Chondrocyte (in vitro differentiated cells): ENCODE measurements around the gene RBPMS2. TPM values are rescaled to one million over a fixed set of nuclear protein-coding genes. Genes with fewer than 3 reads are reported as not detected.
"Not testable (repeated sequence)": the region's sequence is repeated elsewhere in the genome, so short reads cannot be mapped to it uniquely, and the experiment has no call there.

ENCODE experiments used
- DNase-seq: peaks from one replicate; pipeline ENCODE4 v3.0.0; 2021; ENCODE audit warnings: mixed read lengths, low spot score
- H3K27ac Mint-ChIP-seq: one replicate; pipeline ENCODE4 v1.8.0; 2021; ENCODE audit warnings: mild to moderate bottlenecking, moderate library complexity, mixed read lengths; ENCODE audit not compliant: unreplicated experiment
- H3K27me3 Mint-ChIP-seq: 2 replicates; pipeline ENCODE4 v1.8.0; 2021; ENCODE audit warnings: low read depth, mixed read lengths
- H3K36me3 Mint-ChIP-seq: 2 replicates; pipeline ENCODE4 v1.8.0; 2021; ENCODE audit warnings: low read depth, mixed read lengths
- H3K4me1 Mint-ChIP-seq: 2 replicates; pipeline ENCODE4 v1.8.0; 2021; ENCODE audit warnings: low read depth, mild to moderate bottlenecking, mixed read lengths
- H3K4me3 Mint-ChIP-seq: one replicate; pipeline ENCODE4 v1.8.0; 2021; ENCODE audit warnings: mild to moderate bottlenecking, moderate library complexity, mixed read lengths; ENCODE audit not compliant: unreplicated experiment
- H3K9me3 Mint-ChIP-seq: 2 replicates; pipeline ENCODE4 v1.8.0; 2021; ENCODE audit warnings: low read depth, mixed read lengths
- CTCF ChIP-seq: fragments of 200-600 bp; sonication (generic); IDR thresholded peaks from 2 replicates; pipeline ENCODE4 v1.5.0; 2021; ENCODE audit warnings: antibody characterized with exemption, mild to moderate bottlenecking, moderate library complexity
- total RNA-seq: library from RNA; stranded (reverse); gene quantifications from 3 replicates; pipeline ENCODE4 v1.2.1, GENCODE V29; 2021

RBPMS2 gene
- total RNA-seq, 1 donor from 2014 or later, result 4.7 TPM

GRCh38 chr15:64807051-64807749, 31.8 kb upstream of the RBPMS2 start:
- Mint-ChIP-seq H3K36me3 (peaks cover 2% of the 10 kb centered on the region), H3K4me3 (no peak overlapping the region), H3K4me1 (peaks cover 3% of the 10 kb centered on the region), H3K27me3 (peaks cover 7% of the 10 kb centered on the region), H3K27ac (no peak overlapping the region), H3K9me3 (no peaks in the 10 kb centered on the region)
- DNase-seq, result no peak
- no peak for TF ChIP-seq CTCF

DNA sequence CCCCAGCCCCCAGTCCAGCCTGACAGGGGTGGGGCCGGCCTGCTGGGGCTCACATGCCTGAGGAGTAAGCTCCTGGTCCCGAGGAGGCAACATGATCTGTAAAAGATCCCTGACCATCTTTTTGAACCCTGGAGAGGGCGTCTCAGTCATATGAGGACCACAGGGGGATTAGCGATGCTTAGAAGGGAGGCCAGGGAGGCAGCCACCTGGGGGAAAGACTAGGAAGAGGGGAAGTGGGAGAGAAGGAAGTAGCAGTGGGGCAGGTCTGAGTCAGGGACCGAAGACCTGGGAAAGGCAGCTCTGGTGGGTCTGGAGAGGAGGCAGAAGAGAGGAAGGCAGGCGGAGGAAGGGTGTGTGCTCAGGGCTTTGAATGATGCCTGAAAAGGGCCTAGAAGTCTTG, 31.1 kb upstream of the RBPMS2 start:
- Mint-ChIP-seq H3K27me3 (peaks cover 7% of the 10 kb centered on the region), H3K36me3 (peaks cover 2% of the 10 kb centered on the region), H3K9me3 (no peaks in the 10 kb centered on the region), H3K27ac (no peak overlapping the region), H3K4me1 (peaks cover 3% of the 10 kb centered on the region), H3K4me3 (no peak overlapping the region)
- TF ChIP-seq CTCF, result no peak
- DNase-seq, result no peak

GRCh38 chr15:64804619-64805018, 29.2 kb upstream of the RBPMS2 start:
- no peaks in the 10 kb centered on the region for H3K4me1 Mint-ChIP-seq
- TF ChIP-seq CTCF, result no peak
- no peak overlapping the region for H3K27ac Mint-ChIP-seq
- DNase-seq, result no peak
- H3K9me3 Mint-ChIP-seq, result no peaks in the 10 kb centered on the region
- peaks cover 7% of the 10 kb centered on the region for H3K27me3 Mint-ChIP-seq
- peaks cover 2% of the 10 kb centered on the region for H3K36me3 Mint-ChIP-seq
- no peak overlapping the region for H3K4me3 Mint-ChIP-seq

DNA sequence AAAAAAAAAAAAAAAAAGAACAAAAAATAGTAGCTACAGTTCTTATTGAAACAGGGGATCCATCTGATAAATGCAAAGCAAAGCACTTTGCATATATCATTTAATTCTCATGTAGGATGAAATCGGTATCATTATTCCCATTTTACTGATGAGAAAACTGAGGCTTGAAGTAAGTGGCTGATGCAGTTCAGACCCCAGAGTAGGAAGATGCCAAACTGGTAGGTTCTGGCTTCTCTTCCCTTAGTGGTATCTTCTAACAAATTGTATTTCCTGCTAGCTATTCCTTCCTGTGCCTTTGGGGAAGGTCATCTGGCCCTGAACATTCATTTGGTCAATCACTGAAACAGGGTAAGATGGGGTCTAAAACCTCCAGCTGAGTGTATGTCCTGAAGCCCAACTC, 28.1 kb upstream of the RBPMS2 start:
- peaks cover 2% of the 10 kb centered on the region for H3K27me3 Mint-ChIP-seq
- no peaks in the 10 kb centered on the region for H3K4me1 Mint-ChIP-seq
- peaks cover 2% of the 10 kb centered on the region for H3K36me3 Mint-ChIP-seq
- no peak overlapping the region for H3K27ac Mint-ChIP-seq
- H3K9me3 Mint-ChIP-seq, result no peaks in the 10 kb centered on the region
- H3K4me3 Mint-ChIP-seq, result no peak overlapping the region
- no peak for DNase-seq
- TF ChIP-seq CTCF, result no peak

- no peak for TF ChIP-seq CTCF
- no peaks in the 10 kb centered on the region for H3K36me3 Mint-ChIP-seq
- no peak overlapping the region for H3K27ac Mint-ChIP-seq
- no peaks in the 10 kb centered on the region for H3K9me3 Mint-ChIP-seq
- no peak overlapping the region for H3K4me3 Mint-ChIP-seq
- H3K27me3 Mint-ChIP-seq, result no peaks in the 10 kb centered on the region
- H3K4me1 Mint-ChIP-seq, result no peaks in the 10 kb centered on the region
- DNase-seq, result no peak
Measured at GRCh38 chr15:64800476-64800875, 25.1 kb upstream of the RBPMS2 start.

GRCh38 chr15:64798905-64799304, 23.5 kb upstream of the RBPMS2 start:
- H3K4me3 Mint-ChIP-seq, H3K27me3 Mint-ChIP-seq, H3K4me1 Mint-ChIP-seq, H3K36me3 Mint-ChIP-seq, H3K27ac Mint-ChIP-seq, DNase-seq, H3K9me3 Mint-ChIP-seq: not testable (repeated sequence)

- not testable (repeated sequence) for H3K27ac Mint-ChIP-seq, DNase-seq, H3K36me3 Mint-ChIP-seq, H3K27me3 Mint-ChIP-seq, H3K4me1 Mint-ChIP-seq, H3K9me3 Mint-ChIP-seq, H3K4me3 Mint-ChIP-seq
Measured at GRCh38 chr15:64795921-64796320, 20.5 kb upstream of the RBPMS2 start.

DNA sequence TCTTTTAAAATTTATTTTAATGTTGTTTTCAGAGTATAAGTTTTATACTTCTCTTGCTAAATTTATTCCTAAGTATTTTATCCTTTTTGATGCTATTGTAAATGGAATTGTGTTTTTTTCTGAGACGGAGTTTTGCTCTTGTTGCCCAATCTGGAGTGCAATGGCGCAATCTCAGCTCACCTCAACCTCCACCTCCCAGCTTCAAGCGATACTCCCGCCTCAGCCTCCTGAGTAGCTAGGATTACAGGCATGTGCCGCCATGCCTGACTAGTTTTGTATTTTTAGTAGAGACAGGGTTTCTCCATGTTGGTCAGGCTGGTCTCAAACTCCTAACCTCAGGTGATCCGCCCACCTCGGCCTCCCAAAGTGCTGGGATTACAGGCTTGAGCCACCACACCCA, 19.9 kb upstream of the RBPMS2 start:
- H3K4me3 Mint-ChIP-seq, H3K27me3 Mint-ChIP-seq, H3K27ac Mint-ChIP-seq, H3K9me3 Mint-ChIP-seq, DNase-seq, H3K4me1 Mint-ChIP-seq, H3K36me3 Mint-ChIP-seq: not testable (repeated sequence)
